Psoas muscle (tissue), 8 donors: Measurements from ENCODE around the gene ATP6V1C2. TPM values are rescaled to one million over a fixed set of nuclear protein-coding genes. Genes with fewer than 3 reads are reported as not detected.

Experiments used
- ATAC-seq, 4 donors: fragments of 200-7000 bp; cut with Tn5 transposase; one replicate each; pipeline ENCODE4 v1.9.1; 2020; ENCODE audit warnings: moderate library complexity in 3 of 4, mild to moderate bottlenecking in 2 of 4
- DNase-seq, 2 donors: peaks; one replicate each; pipeline ENCODE4 v3.0.0-alpha.2; 2020
- H3K27ac ChIP-seq: fragments of 200-600 bp; one replicate; pipeline ENCODE4 v1.8.0; 2022
- H3K27me3 ChIP-seq, 3 donors: fragments of 200-600 bp in 1 of 3; one replicate each; pipeline versions ENCODE4 v1.6.1 to v1.8.0; 2013 to 2022; ENCODE audit warnings: low read length in 2 of 3, mild to moderate bottlenecking in 2 of 3, moderate library complexity in 1 of 3; ENCODE audit not compliant: insufficient read depth in 3 of 3
- H3K36me3 ChIP-seq, 2 donors: fragments of 200-600 bp in 1 of 2; one replicate each; pipeline versions ENCODE4 v1.6.1 to v1.8.0; 2013 to 2022; ENCODE audit warnings: low read depth in 1 of 2, mild to moderate bottlenecking in 1 of 2, moderate library complexity in 1 of 2; ENCODE audit not compliant: insufficient read depth in 1 of 2
- H3K4me1 ChIP-seq: fragments of 200-600 bp; one replicate; pipeline ENCODE4 v1.8.0; 2022
- H3K4me3 ChIP-seq: fragments of 200-600 bp; one replicate; pipeline ENCODE4 v1.8.0; 2022; ENCODE audit warnings: mild to moderate bottlenecking
- H3K9me3 ChIP-seq: fragments of 200-600 bp; one replicate; pipeline ENCODE4 v1.8.0; 2022
- WGBS, 3 donors: extraction: QIAGEN DNeasy Blood & Tissue Kit; methylation state at CpG; one replicate each; pipeline versions ENCODE4 v1.1.6 to v1.1.7; 2013; 5-methylcytosine and 5-hydroxymethylcytosine counted together
- intact Hi-C, 2 donors: fragments of 100-400 bp; cut with DNase I; formaldehyde crosslinking; loops; one replicate each; pipeline versions ENCODE4 v1.11.0 to v1.14.2; 2022
- long read RNA-seq, 2 donors: library from polyadenylated mRNA; unstranded; transcript quantifications; one replicate each; pipeline ENCODE4 v2.0.0, GENCODE V29; 2021
- polyA plus RNA-seq, 3 donors: library from polyadenylated mRNA; stranded (reverse); fragments of 200-250 nt; gene quantifications; one replicate each; pipeline ENCODE4 v1.2.3, GENCODE V29; 2013
- total RNA-seq, 4 donors: library from RNA; stranded (reverse); fragmentation: NEBNext Ultra II Directional in 2 of 4; extraction: Animal tissue kit (Norgen Biotek cat#: 25700) in 2 of 4; gene quantifications; one replicate each; pipeline versions ENCODE4 v1.2.1 to v1.2.4, GENCODE V29; 2021 to 2023
- TF ChIP-seq, protein P1 (sequence below): fragments of 200-600 bp; IDR thresholded peaks from one replicate; pipeline ENCODE4 v1.8.0; 2022; ENCODE audit warnings: antibody characterized with exemption
- donor health status: healthy with polysubstance abuse.
- donor health status: DM: no; HTN: no; CAD: no; lungs with moderate emphysema.
- donor health status: Bipolar disorder and iron deficiency.
- donor health status: healthy.
- donor health status: DM: yes; HTN: yes; CAD: no.
- donor health status: DM: no; HTN: no; CAD: no.
- donor health status: DM: no; HTN: no; CAD: no.
- donor health status: DM: yes; HTN: yes; CAD: no.

ATP6V1C2 gene, protein sequence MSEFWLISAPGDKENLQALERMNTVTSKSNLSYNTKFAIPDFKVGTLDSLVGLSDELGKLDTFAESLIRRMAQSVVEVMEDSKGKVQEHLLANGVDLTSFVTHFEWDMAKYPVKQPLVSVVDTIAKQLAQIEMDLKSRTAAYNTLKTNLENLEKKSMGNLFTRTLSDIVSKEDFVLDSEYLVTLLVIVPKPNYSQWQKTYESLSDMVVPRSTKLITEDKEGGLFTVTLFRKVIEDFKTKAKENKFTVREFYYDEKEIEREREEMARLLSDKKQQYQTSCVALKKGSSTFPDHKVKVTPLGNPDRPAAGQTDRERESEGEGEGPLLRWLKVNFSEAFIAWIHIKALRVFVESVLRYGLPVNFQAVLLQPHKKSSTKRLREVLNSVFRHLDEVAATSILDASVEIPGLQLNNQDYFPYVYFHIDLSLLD
- total RNA-seq (under 1 TPM; 0.11 to 0.27 (median 0.16) TPM), polyA plus RNA-seq (under 1 TPM; 0.25 to 0.70 (median 0.25) TPM)
- long read RNA-seq, donor 1, partial matches to known transcripts = 0 of 1 reads
- long read RNA-seq, donor 1, other reads (novel, unspliced or antisense) = 1 of 1 reads
- long read RNA-seq, donor 2, partial matches to known transcripts = 1 of 3 reads
- long read RNA-seq, donor 2, other reads (novel, unspliced or antisense) = 2 of 3 reads

DNA sequence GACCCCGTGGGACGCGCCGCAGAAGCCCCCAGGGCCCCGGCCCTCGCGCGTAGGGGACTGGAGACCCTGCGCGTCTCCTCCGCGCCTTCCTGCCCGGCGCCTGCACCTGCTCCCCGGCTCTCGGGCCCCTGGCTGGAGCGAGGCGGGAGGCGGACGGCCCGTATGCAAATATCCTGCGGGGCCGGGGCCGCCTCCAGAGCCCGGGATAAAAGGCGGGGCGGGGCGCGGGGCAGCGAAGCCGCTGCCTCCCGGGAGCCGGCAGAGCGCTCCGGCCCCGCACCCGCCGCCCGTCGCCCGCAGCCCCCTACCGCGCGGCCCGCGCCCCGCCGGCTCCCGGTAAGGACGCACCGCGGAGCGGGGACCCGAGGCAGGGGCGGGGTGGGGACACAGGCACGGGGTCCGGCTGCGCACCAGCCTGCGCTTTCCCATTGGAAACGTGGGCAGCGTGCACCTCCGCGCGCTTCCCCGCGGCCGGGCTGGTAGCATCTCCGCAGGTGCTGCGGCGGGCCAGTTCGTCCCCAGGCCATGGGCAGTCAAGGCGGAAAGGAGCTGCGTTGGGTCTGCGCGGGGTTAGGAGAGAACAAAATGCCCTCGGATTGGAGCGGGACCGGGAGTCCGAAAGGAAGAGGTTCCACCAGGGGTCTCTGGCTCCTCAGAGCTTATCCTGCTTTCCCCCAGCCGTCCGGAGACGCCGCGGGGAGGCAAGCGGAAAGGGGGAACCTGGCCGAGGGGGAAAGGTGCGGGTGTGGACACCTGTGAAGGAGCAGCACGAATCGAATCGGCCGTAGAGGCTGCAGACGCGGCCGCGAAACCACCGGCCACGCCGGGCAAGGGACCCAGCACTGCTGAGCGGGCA is at the start of gene ATP6V1C2:
ATP6V1C2 (plus strand) TSS at position 235 of the 856 bp plus-strand sequence. CDS start 1,220 bp downstream, outside the sequence.
- 0 to 1% (median 0%) methylated on average over 48 to 99 of the region's 99 CpGs for WGBS, 3 donors
- intact Hi-C loops = no loop called here
- DNase-seq = peak in 1 of 2 donors; percentile 19
- peak; percentile 9 to 66 (median 42) for ATAC-seq
- H3K4me3 ChIP-seq = peak within 1 kb of the TSS; percentile 59
- TF ChIP-seq, protein P1, sequence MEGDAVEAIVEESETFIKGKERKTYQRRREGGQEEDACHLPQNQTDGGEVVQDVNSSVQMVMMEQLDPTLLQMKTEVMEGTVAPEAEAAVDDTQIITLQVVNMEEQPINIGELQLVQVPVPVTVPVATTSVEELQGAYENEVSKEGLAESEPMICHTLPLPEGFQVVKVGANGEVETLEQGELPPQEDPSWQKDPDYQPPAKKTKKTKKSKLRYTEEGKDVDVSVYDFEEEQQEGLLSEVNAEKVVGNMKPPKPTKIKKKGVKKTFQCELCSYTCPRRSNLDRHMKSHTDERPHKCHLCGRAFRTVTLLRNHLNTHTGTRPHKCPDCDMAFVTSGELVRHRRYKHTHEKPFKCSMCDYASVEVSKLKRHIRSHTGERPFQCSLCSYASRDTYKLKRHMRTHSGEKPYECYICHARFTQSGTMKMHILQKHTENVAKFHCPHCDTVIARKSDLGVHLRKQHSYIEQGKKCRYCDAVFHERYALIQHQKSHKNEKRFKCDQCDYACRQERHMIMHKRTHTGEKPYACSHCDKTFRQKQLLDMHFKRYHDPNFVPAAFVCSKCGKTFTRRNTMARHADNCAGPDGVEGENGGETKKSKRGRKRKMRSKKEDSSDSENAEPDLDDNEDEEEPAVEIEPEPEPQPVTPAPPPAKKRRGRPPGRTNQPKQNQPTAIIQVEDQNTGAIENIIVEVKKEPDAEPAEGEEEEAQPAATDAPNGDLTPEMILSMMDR = no peak
- no peaks in the 10 kb centered on the region for H3K36me3 ChIP-seq
- H3K9me3 ChIP-seq = no peaks in the 10 kb centered on the region
- H3K27ac ChIP-seq = no peak within 1 kb of the TSS
- peaks cover 6% of the 10 kb centered on the region for H3K4me1 ChIP-seq
- H3K27me3 ChIP-seq = peaks cover 0 to 70% (median 14%) of the 10 kb centered on the region in 3 donors

DNA sequence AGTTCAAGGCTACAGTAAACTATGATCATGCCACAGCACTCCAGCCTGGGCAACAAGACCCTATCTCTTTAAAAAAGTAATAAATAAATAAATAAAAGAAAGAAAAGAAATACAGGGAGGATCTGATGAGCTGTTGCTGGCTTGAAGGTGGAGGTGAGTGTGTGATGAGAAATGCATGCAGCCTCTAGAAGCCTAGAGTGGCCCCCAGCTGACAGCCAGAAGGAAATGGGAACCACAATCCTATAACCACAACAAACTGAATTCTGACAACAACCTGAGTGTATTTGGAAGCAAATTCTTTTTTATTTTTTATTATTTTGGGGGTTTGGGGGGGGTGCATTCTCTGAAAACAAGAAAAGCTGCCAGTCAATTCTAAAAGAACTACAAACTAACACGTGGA is 46.3 kb upstream of the ATP6V1C2 start:
- intact Hi-C loops = no loop called here
- ATAC-seq = no peak
- Histone ChIP-seq H3K4me3 (no peak overlapping the region), H3K4me1 (no peaks in the 10 kb centered on the region), H3K9me3 (no peaks in the 10 kb centered on the region), H3K36me3 (peaks cover 2 to 50% of the 10 kb centered on the region in 2 donors), H3K27ac (no peak overlapping the region), H3K27me3 (no peaks in the 10 kb centered on the region)
- TF ChIP-seq, protein P1 = no peak
- no peak for DNase-seq
- WGBS, 3 donors = 61 to 75% (median 72%) methylated on average over 1 of the region's 1 CpG

DNA sequence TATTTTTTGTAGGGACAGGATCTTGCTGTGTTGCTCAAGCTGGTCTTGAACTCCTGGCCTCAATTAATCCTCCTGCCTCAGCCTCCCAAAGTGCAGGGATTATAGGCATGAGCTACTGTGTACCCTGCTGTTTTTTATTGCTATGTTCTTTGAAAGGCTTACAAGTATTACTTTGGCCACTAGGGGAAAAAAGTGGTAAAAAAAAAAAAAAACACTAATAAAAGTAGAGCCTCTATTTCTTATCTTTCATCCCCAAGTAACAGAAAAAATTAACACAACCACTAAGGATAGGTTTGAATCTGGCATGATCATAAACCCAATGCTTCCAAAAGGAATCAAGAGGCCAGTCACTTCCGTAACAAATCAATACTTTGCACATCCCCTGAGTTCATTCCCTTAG is 43.2 kb upstream of the ATP6V1C2 start:
- Histone ChIP-seq H3K4me1 (no peaks in the 10 kb centered on the region), H3K9me3 (no peaks in the 10 kb centered on the region), H3K4me3 (no peak overlapping the region), H3K36me3 (peaks cover 2 to 55% of the 10 kb centered on the region in 2 donors), H3K27ac (no peak overlapping the region), H3K27me3 (no peaks in the 10 kb centered on the region)
- WGBS, 3 donors = 96 to 100% (median 97%) methylated on average over 1 of the region's 1 CpG
- intact Hi-C loops = no loop called here
- no peak for DNase-seq
- TF ChIP-seq, protein P1 = no peak
- ATAC-seq = no peak

DNA sequence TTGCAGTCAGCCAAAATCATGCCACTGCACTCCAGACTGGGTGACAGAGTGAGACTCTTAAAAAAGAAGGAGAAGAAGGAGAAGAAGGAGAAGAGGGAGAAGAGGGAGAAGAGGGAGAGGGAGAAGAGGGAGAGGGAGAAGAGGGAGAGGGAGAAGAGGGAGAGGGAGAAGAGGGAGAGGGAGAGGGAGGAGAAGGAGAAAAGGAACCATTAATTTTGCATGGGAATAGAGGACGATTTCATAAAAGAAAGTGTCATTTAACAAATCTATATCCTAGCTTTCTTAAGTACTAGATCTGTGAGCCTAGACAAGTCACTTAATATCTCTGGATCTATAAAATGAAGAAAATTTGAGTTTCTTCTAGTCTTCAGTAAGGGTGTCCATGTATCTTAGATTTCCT is 41.2 kb upstream of the ATP6V1C2 start:
- Histone ChIP-seq H3K27ac (no peak overlapping the region), H3K4me1 (no peaks in the 10 kb centered on the region), H3K9me3 (no peaks in the 10 kb centered on the region), H3K27me3 (no peaks in the 10 kb centered on the region), H3K36me3 (peaks cover 6 to 61% of the 10 kb centered on the region in 2 donors), H3K4me3 (no peak overlapping the region)
- ATAC-seq (no peak), DNase-seq (no peak)
- intact Hi-C loops = loop anchor here in 1 of 2 donors (10.0 kb wide), 1 partner anchor 135 kb away; the partner anchor contains the start of gene PDIA6
- TF ChIP-seq, protein P1 = no peak
- 56 to 89% (median 87%) methylated on average over 1 of the region's 1 CpG for WGBS, 3 donors
